Cardiac muscle cell (in vitro differentiated cells and primary cell): ENCODE data around the gene NEURL2. TPM values are rescaled to one million over a fixed set of nuclear protein-coding genes. Genes with fewer than 3 reads are reported as not detected.

ENCODE experiments used
- DNase-seq, 2 donors: peaks; one replicate each; pipeline versions ENCODE4 v3.0.0 to v3.0.0-alpha.2; 2010 to 2017; ENCODE audit warnings: low read depth in 1 of 2, low spot score in 1 of 2
- H3K27ac ChIP-seq: fragments of 200-600 bp; sonication (generic); 2 replicates; pipeline ENCODE4 v1.5.1; 2016
- H3K27me3 ChIP-seq: fragments of 200-600 bp; sonication (generic); 2 replicates; pipeline ENCODE4 v1.6.0; 2016; ENCODE audit warnings: control low read depth
- H3K36me3 ChIP-seq: fragments of 200-600 bp; sonication (generic); 2 replicates; pipeline ENCODE4 v1.5.1; 2016; ENCODE audit warnings: control low read depth
- H3K4me1 ChIP-seq: fragments of 200-600 bp; sonication (generic); 2 replicates; pipeline ENCODE4 v1.8.1; 2017; ENCODE audit warnings: low read depth, mild to moderate bottlenecking, mixed run types
- H3K4me3 ChIP-seq: fragments of 200-600 bp; sonication (generic); 2 replicates; pipeline ENCODE4 v1.5.1; 2016; ENCODE audit warnings: mild to moderate bottlenecking
- H3K9me3 ChIP-seq: fragments of 200-600 bp; sonication (generic); 2 replicates; pipeline ENCODE4 v1.5.1; 2017; ENCODE audit warnings: low read depth, mild to moderate bottlenecking, control low read depth
- CTCF ChIP-seq: IDR thresholded peaks from 2 replicates; pipeline ENCODE4 v1.5.1; 2012; ENCODE audit warnings: low read depth, mild to moderate bottlenecking, low read length
- polyA plus RNA-seq: library from polyadenylated mRNA; unstranded; fragments of >200 nt; fragmentation: Nextera tagmentation; extraction: Ambion mirVana; gene quantifications from 2 replicates; pipeline ENCODE4 v1.2.1, GENCODE V29; 2016
- total RNA-seq: library from RNA; depleted of rRNA; stranded (reverse); fragments of >200 nt; gene quantifications from 2 replicates; pipeline ENCODE4 v1.2.3, GENCODE V29; 2016

Gene NEURL2
- total and polyA plus RNA-seq, 2 experiments from 2014 or later = 64.5 to 81.3 TPM

GRCh38 chr20:45927071-45927878 is 36.3 kb upstream of the NEURL2 start:
- H3K27ac ChIP-seq = no peak overlapping the region
- peaks cover 5% of the 10 kb centered on the region for H3K4me1 ChIP-seq
- no peak for DNase-seq
- H3K27me3 ChIP-seq = no peaks in the 10 kb centered on the region
- no peak for TF ChIP-seq CTCF
- H3K9me3 ChIP-seq = no peaks in the 10 kb centered on the region
- H3K36me3 ChIP-seq = no peaks in the 10 kb centered on the region
- H3K4me3 ChIP-seq = no peak overlapping the region

- Histone ChIP-seq H3K27me3 (no peaks in the 10 kb centered on the region), H3K9me3 (no peaks in the 10 kb centered on the region), H3K36me3 (no peaks in the 10 kb centered on the region), H3K27ac (no peak overlapping the region), H3K4me1 (peaks cover 8% of the 10 kb centered on the region), H3K4me3 (no peak overlapping the region)
- DNase-seq = no peak
- no peak for TF ChIP-seq CTCF
Observed at GRCh38 chr20:45926731-45927070, 35.7 kb upstream of the NEURL2 start.

GRCh38 chr20:45925821-45926506 is 35.0 kb upstream of the NEURL2 start:
- H3K36me3 ChIP-seq = no peaks in the 10 kb centered on the region
- no peak for DNase-seq
- peaks cover 8% of the 10 kb centered on the region for H3K4me1 ChIP-seq
- no peaks in the 10 kb centered on the region for H3K9me3 ChIP-seq
- no peak overlapping the region for H3K4me3 ChIP-seq
- no peak for TF ChIP-seq CTCF
- H3K27me3 ChIP-seq = no peaks in the 10 kb centered on the region
- H3K27ac ChIP-seq = no peak overlapping the region

- Histone ChIP-seq H3K27me3 (no peaks in the 10 kb centered on the region), H3K36me3 (no peaks in the 10 kb centered on the region), H3K4me1 (peaks cover 8% of the 10 kb centered on the region), H3K4me3 (no peak overlapping the region), H3K9me3 (no peaks in the 10 kb centered on the region), H3K27ac (no peak overlapping the region)
- peak in 1 of 2 donors; percentile 80 for DNase-seq
- TF ChIP-seq CTCF = no peak
Observed at GRCh38 chr20:45924391-45925261, 33.6 kb upstream of the NEURL2 start.

GRCh38 chr20:45921337-45922189 is 30.6 kb upstream of the NEURL2 start:
- no peaks in the 10 kb centered on the region for H3K9me3 ChIP-seq
- TF ChIP-seq CTCF = no peak
- no peak overlapping the region for H3K4me3 ChIP-seq
- peaks cover 8% of the 10 kb centered on the region for H3K4me1 ChIP-seq
- H3K27ac ChIP-seq = no peak overlapping the region
- no peak for DNase-seq
- no peaks in the 10 kb centered on the region for H3K36me3 ChIP-seq
- no peaks in the 10 kb centered on the region for H3K27me3 ChIP-seq
